OCI-LY3 (cell line): ENCODE data around the gene ZNF619.

ENCODE experiments used
- EZH2phosphoT487 ChIP-seq: fragments of 200-600 bp; shearing (Covaris generic); IDR thresholded peaks from 2 replicates; pipeline ENCODE4 v1.6.1; 2018; ENCODE audit warnings: antibody characterized with exemption, mixed run types, low read depth
- TF ChIP-seq, protein P1 (sequence below): fragments of 200-600, 300-600 bp; sonication (generic); IDR thresholded peaks from 2 replicates; pipeline ENCODE4 v1.5.1; 2014; ENCODE audit warnings: antibody characterized with exemption, low read length, low read depth

- TF ChIP-seq, protein P1, sequence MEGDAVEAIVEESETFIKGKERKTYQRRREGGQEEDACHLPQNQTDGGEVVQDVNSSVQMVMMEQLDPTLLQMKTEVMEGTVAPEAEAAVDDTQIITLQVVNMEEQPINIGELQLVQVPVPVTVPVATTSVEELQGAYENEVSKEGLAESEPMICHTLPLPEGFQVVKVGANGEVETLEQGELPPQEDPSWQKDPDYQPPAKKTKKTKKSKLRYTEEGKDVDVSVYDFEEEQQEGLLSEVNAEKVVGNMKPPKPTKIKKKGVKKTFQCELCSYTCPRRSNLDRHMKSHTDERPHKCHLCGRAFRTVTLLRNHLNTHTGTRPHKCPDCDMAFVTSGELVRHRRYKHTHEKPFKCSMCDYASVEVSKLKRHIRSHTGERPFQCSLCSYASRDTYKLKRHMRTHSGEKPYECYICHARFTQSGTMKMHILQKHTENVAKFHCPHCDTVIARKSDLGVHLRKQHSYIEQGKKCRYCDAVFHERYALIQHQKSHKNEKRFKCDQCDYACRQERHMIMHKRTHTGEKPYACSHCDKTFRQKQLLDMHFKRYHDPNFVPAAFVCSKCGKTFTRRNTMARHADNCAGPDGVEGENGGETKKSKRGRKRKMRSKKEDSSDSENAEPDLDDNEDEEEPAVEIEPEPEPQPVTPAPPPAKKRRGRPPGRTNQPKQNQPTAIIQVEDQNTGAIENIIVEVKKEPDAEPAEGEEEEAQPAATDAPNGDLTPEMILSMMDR, result no peak
- TF ChIP-seq EZH2phosphoT487, result no peak
Observed at GRCh38 chr3:40528426-40528825, 51.5 kb downstream of the ZNF619 start.
